Measurements from ENCODE around the gene JAKMIP2. TPM values are rescaled to one million over a fixed set of nuclear protein-coding genes. Genes with fewer than 3 reads are reported as not detected.

The JAKMIP2 gene
- total and polyA plus RNA-seq, 8 donors = 0.19 to 2.6 (median 0.67) TPM

DNA sequence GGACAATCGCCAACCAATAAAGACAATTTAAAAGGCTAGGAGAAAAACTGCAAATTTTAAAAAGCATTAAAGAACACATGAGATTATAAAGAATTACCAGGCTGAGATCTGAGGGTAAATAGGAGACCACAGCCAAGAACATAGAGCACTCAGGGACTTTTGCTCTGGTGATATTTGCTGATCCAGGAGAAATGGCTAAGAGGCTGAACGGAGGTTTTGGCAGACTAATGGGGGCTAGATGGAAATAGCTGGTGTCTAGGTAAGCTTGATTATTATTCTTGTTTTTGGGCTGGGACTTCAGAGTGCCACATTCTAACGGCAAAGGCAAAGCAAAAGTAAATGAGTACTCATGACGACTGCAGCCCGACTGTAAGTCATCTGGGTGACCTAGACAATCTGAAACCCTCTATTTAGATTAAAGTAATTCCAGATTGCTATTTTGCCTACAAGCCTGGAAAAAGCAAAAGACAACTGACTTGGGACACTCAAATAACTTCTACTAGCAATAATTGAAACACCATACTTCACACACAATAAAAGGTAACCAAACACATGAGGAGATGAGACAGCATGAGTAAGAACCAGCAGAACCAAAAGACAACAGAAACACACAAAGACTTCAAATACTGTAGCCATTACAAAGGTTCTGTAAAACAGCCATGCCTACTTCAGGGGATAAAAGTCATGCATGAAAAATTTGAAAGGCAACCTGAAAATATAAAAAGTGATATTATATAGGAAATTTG is 68.8 kb downstream of the JAKMIP2 start:
- Histone ChIP-seq H3K9me3 (no peaks in the 10 kb centered on the region), H3K27ac (no peak overlapping the region), H3K36me3 (no peaks in the 10 kb centered on the region), H3K27me3 (no peaks in the 10 kb centered on the region), H3K4me3 (no peak overlapping the region), H3K4me1 (peaks cover 0 to 7% (median 0%) of the 10 kb centered on the region in 3 donors)
- 83% methylated on average over 5 of the region's 5 CpGs for WGBS, 2 donors
- ATAC-seq (no peak), FAIRE-seq (no peak), DNase-seq (no peak)
- TF ChIP-seq, protein P1, sequence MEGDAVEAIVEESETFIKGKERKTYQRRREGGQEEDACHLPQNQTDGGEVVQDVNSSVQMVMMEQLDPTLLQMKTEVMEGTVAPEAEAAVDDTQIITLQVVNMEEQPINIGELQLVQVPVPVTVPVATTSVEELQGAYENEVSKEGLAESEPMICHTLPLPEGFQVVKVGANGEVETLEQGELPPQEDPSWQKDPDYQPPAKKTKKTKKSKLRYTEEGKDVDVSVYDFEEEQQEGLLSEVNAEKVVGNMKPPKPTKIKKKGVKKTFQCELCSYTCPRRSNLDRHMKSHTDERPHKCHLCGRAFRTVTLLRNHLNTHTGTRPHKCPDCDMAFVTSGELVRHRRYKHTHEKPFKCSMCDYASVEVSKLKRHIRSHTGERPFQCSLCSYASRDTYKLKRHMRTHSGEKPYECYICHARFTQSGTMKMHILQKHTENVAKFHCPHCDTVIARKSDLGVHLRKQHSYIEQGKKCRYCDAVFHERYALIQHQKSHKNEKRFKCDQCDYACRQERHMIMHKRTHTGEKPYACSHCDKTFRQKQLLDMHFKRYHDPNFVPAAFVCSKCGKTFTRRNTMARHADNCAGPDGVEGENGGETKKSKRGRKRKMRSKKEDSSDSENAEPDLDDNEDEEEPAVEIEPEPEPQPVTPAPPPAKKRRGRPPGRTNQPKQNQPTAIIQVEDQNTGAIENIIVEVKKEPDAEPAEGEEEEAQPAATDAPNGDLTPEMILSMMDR (IDR thresholded peaks at IDR 0.05) = no peak
- intact Hi-C loops (cut with DNase I) = no loop called here

DNA sequence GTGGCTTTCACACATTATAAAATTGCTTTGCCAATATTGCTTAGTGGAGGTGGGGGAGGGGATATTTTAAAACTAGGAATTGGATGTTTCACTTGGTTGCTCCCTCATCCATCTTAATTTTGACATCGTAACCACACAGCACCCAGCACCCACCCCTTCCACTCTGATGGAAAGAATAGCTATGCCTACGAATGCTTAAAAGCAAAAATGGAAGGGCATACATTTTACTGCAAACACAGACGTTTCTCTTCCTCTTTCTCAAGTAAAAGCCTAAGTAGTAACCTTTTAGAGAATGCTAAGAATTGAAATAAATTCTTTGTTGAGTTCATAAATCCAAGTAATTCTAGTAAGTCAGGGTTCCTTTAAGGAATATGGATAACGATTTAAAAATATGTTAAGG is 69.9 kb downstream of the JAKMIP2 start:
- FAIRE-seq = no peak
- Histone ChIP-seq H3K4me1 (peaks cover 0 to 7% (median 0%) of the 10 kb centered on the region in 3 donors), H3K36me3 (no peaks in the 10 kb centered on the region), H3K27me3 (no peaks in the 10 kb centered on the region), H3K27ac (no peak overlapping the region), H3K9me3 (no peaks in the 10 kb centered on the region), H3K4me3 (no peak overlapping the region)
- no peak for DNase-seq
- TF ChIP-seq, protein P1 (IDR thresholded peaks at IDR 0.05) = no peak
- intact Hi-C loops (cut with DNase I) = no loop called here
- ATAC-seq = no peak
- 60 to 67% methylated on average over 4 of the region's 4 CpGs for WGBS, 2 donors

DNA sequence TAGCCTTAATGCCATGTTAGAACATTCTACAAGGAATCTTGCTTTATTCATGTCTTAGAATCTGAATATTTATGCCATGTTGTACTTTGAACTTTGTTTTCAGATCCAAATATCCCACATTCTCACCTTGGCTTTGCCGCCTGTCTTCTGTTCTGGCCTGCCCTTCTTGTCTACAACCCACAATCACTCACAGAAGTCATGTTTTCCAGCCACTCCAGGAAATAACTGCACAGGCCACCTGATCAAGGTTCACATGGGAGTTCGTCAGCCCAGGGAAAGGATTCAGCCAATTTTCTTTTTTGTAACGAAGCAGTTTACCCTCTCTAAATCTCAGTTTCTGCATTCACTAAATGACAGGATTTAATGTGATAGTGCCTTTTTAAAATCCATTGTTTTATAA is 70.5 kb downstream of the JAKMIP2 start:
- WGBS, 2 donors = 35 to 38% methylated on average over 3 of the region's 3 CpGs
- intact Hi-C loops (cut with DNase I) = no loop called here
- Histone ChIP-seq H3K27me3 (no peaks in the 10 kb centered on the region), H3K36me3 (no peaks in the 10 kb centered on the region), H3K4me3 (no peak overlapping the region), H3K9me3 (no peaks in the 10 kb centered on the region), H3K27ac (no peak overlapping the region), H3K4me1 (peaks cover 0 to 7% (median 0%) of the 10 kb centered on the region in 3 donors)
- DNase-seq (peak in 2 of 6 donors; percentile 9 to 20), ATAC-seq (peak; percentile 72 to 81 (median 80)), FAIRE-seq (no peak)
- TF ChIP-seq, protein P1 (IDR thresholded peaks at IDR 0.05) = no peak

DNA sequence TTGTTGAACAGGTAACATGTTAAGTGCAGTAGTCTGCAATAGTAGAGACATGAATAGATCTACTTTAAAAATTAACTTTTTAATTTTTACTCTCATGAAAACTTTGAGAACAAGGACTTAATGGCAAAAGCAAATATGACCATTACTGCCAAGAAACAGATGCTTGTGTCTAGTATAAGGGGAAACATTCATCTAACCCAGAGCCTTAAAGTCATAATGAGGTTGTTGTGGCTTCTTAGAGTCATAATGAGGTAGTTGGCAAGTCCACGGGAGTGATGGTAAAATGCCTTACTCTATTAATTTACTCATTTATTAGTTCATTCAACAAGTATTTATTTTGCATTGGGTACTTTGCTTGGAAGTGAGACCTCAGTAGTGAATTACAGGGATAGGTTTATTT is 71.5 kb downstream of the JAKMIP2 start:
- TF ChIP-seq, protein P1 (IDR thresholded peaks at IDR 0.05) = no peak
- DNase-seq (no peak), ATAC-seq (no peak), FAIRE-seq (no peak)
- Histone ChIP-seq H3K9me3 (no peaks in the 10 kb centered on the region), H3K36me3 (no peaks in the 10 kb centered on the region), H3K4me3 (no peak overlapping the region), H3K27ac (no peak overlapping the region), H3K27me3 (no peaks in the 10 kb centered on the region), H3K4me1 (peaks cover 0 to 7% (median 0%) of the 10 kb centered on the region in 3 donors)
- WGBS, 2 donors = 65 to 84% methylated on average over 1 of the region's 1 CpG
- intact Hi-C loops (cut with DNase I) = no loop called here

DNA sequence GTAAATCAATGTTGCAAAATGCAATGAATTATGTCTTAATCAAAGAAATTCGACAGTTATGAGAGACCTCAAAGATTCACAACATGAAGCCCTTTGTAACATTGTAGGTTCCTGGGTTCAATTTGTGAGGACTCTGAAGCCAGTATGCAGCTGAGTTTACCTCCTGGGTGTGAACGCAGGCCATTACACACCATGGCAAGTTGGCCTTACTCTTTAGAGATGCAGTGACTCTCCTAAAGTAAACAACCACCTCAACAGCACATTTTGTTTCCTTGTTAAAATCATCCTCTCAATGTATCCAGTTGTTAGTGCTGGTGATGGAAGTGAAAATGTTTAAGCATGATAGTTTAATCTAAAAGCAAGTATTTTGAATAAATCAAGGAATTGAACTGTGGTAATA is 73.8 kb downstream of the JAKMIP2 start:
- Histone ChIP-seq H3K4me3 (no peak overlapping the region), H3K9me3 (no peaks in the 10 kb centered on the region), H3K27me3 (no peaks in the 10 kb centered on the region), H3K36me3 (no peaks in the 10 kb centered on the region), H3K4me1 (peaks cover 0 to 7% (median 0%) of the 10 kb centered on the region in 3 donors), H3K27ac (no peak overlapping the region)
- FAIRE-seq (no peak), DNase-seq (no peak), ATAC-seq (no peak)
- TF ChIP-seq, protein P1 (IDR thresholded peaks at IDR 0.05) = no peak
- 60 to 68% methylated on average over 2 of the region's 2 CpGs for WGBS, 2 donors
- intact Hi-C loops (cut with DNase I) = no loop called here
